HCT116 (cell line): ENCODE data around the gene TLCD3A.

Experiments used
- CEBPB ChIP-seq: IDR thresholded peaks from 2 replicates; pipeline ENCODE4 v1.6.1; 2012; ENCODE audit warnings: low read depth
- CTCF ChIP-seq, 3 experiments: fragments of 200-600 bp in 1 of 3; sonication (generic) in 1 of 3; IDR thresholded peaks in 2 of 3; conservative IDR thresholded peaks in 1 of 3; 2 replicates each; pipeline ENCODE4 v1.5.1; 2012 to 2017; ENCODE audit warnings: low read depth in 2 of 3, low read length in 2 of 3, antibody characterized with exemption in 1 of 3, borderline replicate concordance in 1 of 3, control low read depth in 1 of 3, mild to moderate bottlenecking in 1 of 3, mixed read lengths in 1 of 3, mixed run types in 1 of 3, moderate library complexity in 1 of 3; ENCODE audit not compliant: insufficient read depth in 1 of 3
- EZH2 ChIP-seq: fragments of 200-600 bp; sonication (generic); IDR thresholded peaks from 2 replicates; pipeline ENCODE4 v1.6.1; 2017; ENCODE audit warnings: antibody characterized with exemption, mixed run types
- EZH2phosphoT487 ChIP-seq: fragments of 200-600 bp; IDR thresholded peaks from 2 replicates; pipeline ENCODE4 v1.6.1; 2018; ENCODE audit warnings: antibody characterized with exemption, borderline replicate concordance
- JUND ChIP-seq: IDR thresholded peaks from 2 replicates; pipeline ENCODE4 v1.6.1; 2012
- MAX ChIP-seq: IDR thresholded peaks from 2 replicates; pipeline ENCODE4 v1.6.1; 2012
- POLR2A ChIP-seq: IDR thresholded peaks from 2 replicates; pipeline ENCODE4 v1.7.0; 2011; ENCODE audit warnings: borderline replicate concordance; ENCODE audit not compliant: insufficient read depth, insufficient read length; ENCODE audit errors: extremely low read depth
- POLR2AphosphoS5 ChIP-seq: IDR thresholded peaks from 2 replicates; pipeline ENCODE4 v1.6.1; 2011; ENCODE audit warnings: mild to moderate bottlenecking, low read depth, low read length, moderate library complexity
- RAD21 ChIP-seq: IDR thresholded peaks from 2 replicates; pipeline ENCODE4 v1.6.1; 2012; ENCODE audit warnings: low read depth, mild to moderate bottlenecking
- REST ChIP-seq: IDR thresholded peaks from 2 replicates; pipeline ENCODE4 v1.6.1; 2012; ENCODE audit warnings: low read depth
- TCF7L2 ChIP-seq: IDR thresholded peaks from 2 replicates; pipeline ENCODE4 v1.7.0; 2011; ENCODE audit warnings: borderline replicate concordance, inconsistent platforms; ENCODE audit not compliant: insufficient read depth, insufficient read length; ENCODE audit errors: extremely low read depth
- YY1 ChIP-seq: IDR thresholded peaks from 2 replicates; pipeline ENCODE4 v1.6.1; 2011; ENCODE audit warnings: low read length, low read depth, moderate library complexity, mild to moderate bottlenecking; ENCODE audit not compliant: insufficient replicate concordance; ENCODE audit errors: extremely low read depth
- ZNF274 ChIP-seq: fragments of 200-500 bp; sonication (Bioruptor generic); IDR thresholded peaks from 2 replicates; pipeline ENCODE4 v1.6.1; 2014; ENCODE audit warnings: mild to moderate bottlenecking, low read depth, low read length, inconsistent platforms

GRCh38 chr17:718075-718474 lies 14.3 kb upstream of the TLCD3A start:
- TF ChIP-seq CTCF (IDR thresholded peaks at IDR 0.05 in 2 of 3, conservative IDR thresholded peaks at IDR 0.05 in 1 of 3; ENCODE audit: borderline replicate concordance in 1 of 3, insufficient read depth in 1 of 3, low read depth in 2 of 3, low read length in 2 of 3) (no peak), POLR2A (no peak), RAD21 (no peak), EZH2 (no peak), CEBPB (no peak), POLR2AphosphoS5 (no peak), REST (no peak), MAX (no peak), YY1 (no peak), ZNF274 (no peak), JUND (no peak), EZH2phosphoT487 (no peak), TCF7L2 (no peak)
